GM12873 (cell line): ENCODE measurements around the gene REEP5.

Experiments used
- TF ChIP-seq, protein P1 (sequence below): IDR thresholded peaks from 2 replicates; pipeline ENCODE4 v1.5.1; 2012; ENCODE audit warnings: low read depth, mild to moderate bottlenecking, moderate library complexity, low read length, control low read depth; ENCODE audit not compliant: insufficient read depth; ENCODE audit errors: missing control alignments

Gene REEP5

DNA sequence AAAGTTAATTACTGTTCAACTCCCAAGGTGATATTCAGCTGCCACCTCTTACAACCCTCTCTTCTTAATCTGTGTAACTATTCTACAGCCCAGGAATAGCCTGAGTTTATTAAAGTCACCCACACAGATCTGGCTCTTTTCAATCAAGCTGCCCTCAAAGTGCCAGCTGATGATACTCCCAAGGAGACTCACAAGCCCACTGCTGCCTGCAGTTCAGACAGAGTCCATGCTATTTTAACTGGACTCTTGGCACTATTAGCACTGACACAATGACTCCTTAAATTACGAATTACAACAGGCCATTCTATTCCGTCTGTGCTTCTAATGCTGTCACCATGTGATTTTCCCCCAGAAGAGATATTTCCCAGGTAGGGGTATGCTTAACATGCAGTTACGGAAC, 26.3 kb downstream of the REEP5 start:
- TF ChIP-seq, protein P1, sequence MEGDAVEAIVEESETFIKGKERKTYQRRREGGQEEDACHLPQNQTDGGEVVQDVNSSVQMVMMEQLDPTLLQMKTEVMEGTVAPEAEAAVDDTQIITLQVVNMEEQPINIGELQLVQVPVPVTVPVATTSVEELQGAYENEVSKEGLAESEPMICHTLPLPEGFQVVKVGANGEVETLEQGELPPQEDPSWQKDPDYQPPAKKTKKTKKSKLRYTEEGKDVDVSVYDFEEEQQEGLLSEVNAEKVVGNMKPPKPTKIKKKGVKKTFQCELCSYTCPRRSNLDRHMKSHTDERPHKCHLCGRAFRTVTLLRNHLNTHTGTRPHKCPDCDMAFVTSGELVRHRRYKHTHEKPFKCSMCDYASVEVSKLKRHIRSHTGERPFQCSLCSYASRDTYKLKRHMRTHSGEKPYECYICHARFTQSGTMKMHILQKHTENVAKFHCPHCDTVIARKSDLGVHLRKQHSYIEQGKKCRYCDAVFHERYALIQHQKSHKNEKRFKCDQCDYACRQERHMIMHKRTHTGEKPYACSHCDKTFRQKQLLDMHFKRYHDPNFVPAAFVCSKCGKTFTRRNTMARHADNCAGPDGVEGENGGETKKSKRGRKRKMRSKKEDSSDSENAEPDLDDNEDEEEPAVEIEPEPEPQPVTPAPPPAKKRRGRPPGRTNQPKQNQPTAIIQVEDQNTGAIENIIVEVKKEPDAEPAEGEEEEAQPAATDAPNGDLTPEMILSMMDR = no peak

DNA sequence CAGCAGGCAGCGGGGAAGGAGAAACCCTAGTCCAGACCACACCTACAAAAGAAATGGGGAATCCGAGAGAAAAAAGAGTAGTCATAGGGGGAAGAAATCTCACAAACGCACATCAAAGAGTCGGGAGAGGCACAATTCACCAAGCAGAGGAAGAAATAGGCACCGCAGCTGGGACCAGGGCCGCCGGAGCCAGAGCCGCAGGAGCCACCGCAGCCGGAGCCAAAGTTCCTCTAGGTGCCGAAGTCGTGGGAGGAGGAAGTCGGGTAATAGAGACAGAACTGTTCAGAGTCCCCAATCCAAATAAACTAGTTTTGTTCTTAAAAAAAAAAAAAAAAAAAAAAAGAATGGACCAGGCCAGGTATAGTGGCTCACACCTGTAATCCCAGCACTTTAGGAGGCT, 29.3 kb downstream of the REEP5 start:
- TF ChIP-seq, protein P1 = no peak

DNA sequence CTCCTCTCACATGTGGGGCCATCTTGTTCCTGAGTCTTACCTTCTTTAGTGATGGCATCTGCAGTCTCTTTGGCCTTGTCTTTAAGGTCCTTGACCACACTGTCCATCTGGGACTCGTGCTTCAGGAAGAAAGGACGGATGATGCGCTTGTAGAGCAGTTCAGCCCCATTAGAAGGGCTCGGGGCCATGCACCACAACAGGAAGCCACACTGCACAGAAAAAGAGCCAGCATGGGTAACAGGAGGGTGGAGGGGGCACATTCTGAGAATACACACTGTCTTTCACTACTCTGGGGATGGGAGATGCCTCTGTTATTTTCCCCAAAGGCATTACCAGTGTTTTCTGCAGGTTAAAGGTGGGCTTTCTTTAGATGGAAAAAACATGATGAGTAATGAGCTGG, 35.1 kb downstream of the REEP5 start:
- TF ChIP-seq, protein P1 = no peak

DNA sequence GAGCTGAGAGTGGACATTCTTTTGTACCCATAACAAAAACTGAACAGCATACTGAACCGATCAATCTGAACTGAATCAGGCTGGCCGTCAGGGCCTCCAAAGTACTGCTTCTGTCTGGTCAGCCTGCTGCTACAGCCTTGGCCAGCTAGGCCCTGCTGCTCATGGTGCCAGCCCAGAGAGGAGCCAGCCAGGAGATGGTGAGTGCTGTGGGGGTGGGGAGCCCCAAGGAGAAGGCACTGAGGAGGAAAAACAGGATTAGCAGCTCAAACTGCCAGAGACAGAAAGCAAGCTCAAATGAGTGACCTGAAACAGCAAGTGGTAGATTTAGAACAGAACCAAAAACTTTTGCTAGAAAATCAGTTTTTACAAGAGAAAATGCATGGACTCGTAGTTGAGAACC, 37.0 kb downstream of the REEP5 start:
- TF ChIP-seq, protein P1 = no peak

DNA sequence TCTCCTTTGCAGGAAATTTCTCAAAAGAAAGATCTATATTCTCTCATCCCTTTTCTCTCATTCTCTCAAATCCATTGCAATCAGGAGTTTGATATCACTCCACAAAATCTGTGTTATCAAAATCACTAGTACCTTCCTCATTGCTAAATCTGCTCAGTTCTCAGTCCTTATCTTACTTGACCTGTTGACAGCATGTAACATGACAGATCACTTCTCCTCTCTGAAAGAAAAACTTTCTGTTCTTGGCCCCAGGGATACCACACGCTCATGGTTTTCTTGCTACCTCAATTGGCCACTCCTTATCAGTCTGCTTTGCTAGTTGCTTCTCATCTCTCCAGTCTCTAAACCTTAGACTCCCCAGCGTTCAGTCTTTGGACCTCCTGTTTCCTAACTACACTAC, 38.8 kb downstream of the REEP5 start:
- TF ChIP-seq, protein P1 = no peak

DNA sequence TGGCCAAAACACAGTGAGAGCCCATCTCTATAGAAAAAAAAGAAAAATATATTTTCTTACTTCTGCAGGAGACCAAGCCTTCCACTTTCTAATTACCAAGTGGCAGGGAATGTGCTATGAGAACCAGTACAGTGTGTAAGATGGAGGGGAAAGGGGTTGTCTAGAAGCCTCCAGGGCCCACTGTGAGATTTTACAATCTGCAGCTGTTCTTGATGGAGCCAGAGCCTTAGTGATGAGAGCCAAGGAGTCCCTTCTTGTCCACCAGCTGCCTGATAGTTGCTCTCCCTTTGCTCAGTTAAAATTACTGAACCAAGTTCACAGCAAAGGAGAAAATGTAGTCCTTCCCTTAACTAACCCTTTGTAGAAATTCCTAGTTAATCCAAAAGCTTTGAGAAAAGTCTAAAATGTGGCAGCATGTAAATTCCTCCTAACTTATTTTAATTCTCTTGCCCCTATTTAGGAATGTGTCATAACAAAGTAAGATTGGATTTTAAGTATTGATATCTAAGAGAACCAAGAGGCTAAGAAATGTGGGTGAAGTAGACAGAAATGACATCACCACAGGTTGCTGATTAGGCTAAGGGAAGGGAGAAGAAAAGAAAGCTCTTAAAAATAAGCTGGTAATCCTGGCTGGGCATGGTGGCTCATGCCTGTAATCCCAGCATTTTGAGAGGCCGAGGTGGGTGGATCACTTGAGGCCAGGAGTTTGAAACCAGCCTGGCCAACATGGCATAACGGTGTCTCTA, 41.6 kb downstream of the REEP5 start:
- TF ChIP-seq, protein P1 = no peak

DNA sequence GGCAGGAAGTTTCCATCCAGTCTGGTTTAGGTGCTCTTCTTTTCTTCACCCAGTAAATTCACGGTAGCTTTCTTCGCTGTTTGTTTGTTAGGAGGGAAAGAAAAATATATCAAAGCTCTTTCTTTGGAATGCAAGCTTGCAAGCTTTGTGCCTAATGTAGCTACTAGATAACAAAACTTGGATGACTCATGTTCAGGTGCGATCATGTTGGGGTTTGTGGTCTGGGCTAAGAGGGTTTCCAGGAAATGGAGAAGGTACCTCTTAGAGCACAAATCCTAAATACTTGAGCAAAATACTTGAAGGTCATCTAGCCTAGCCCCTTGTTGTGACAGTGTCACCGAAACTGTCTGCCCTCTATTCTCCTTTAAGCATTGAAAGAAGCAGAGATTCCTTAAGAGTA, 43.3 kb downstream of the REEP5 start:
- TF ChIP-seq, protein P1 = no peak
